Measurements from ENCODE around the gene CCL19.

The CCL19 gene

GRCh38 chr9:34652602-34653000, 38.5 kb downstream of the CCL19 start:
- no peaks in the 10 kb centered on the region for H3K27me3 ChIP-seq (ENCODE audit: control insufficient read depth, insufficient read depth, low read length, poor library complexity, severe bottlenecking)
- no peak overlapping the region for H3K27ac ChIP-seq (ENCODE audit: insufficient read depth, low read depth, low read length, poor library complexity, severe bottlenecking)
- H3K36me3 ChIP-seq (ENCODE audit: control insufficient read depth, insufficient read depth, low read length), result peaks cover 7% of the 10 kb centered on the region
- no peak overlapping the region for H3K4me3 ChIP-seq (ENCODE audit: insufficient read depth, low read depth, low read length)
- 76 to 77% methylated on average over 5 of the region's 5 CpGs for WGBS, 2 experiments
- peaks cover 41% of the 10 kb centered on the region for H3K4me1 ChIP-seq (ENCODE audit: control insufficient read depth, insufficient read depth, low read length)
- no peaks in the 10 kb centered on the region for H3K9me3 ChIP-seq (ENCODE audit: control insufficient read depth, low read length)

GRCh38 chr9:34651876-34652601, 39.0 kb downstream of the CCL19 start, which contains the start of gene IL11RA:
IL11RA (plus strand) TSS chr9:34652185; CDS start chr9:34655218, 3,033 bp downstream.
- peaks cover 46% of the 10 kb centered on the region for H3K4me1 ChIP-seq (ENCODE audit: control insufficient read depth, insufficient read depth, low read length)
- H3K27me3 ChIP-seq (ENCODE audit: control insufficient read depth, insufficient read depth, low read length, poor library complexity, severe bottlenecking), result no peaks in the 10 kb centered on the region
- H3K9me3 ChIP-seq (ENCODE audit: control insufficient read depth, low read length), result no peaks in the 10 kb centered on the region
- peak within 1 kb of the TSS; percentile 30 for H3K4me3 ChIP-seq (ENCODE audit: insufficient read depth, low read depth, low read length)
- 5 to 6% methylated on average over 23 to 24 of the region's 24 CpGs for WGBS, 2 experiments
- H3K27ac ChIP-seq (ENCODE audit: insufficient read depth, low read depth, low read length, poor library complexity, severe bottlenecking), result no peak within 1 kb of the TSS
- H3K36me3 ChIP-seq (ENCODE audit: control insufficient read depth, insufficient read depth, low read length), result peaks cover 7% of the 10 kb centered on the region

- peaks cover 7% of the 10 kb centered on the region for H3K36me3 ChIP-seq (ENCODE audit: control insufficient read depth, insufficient read depth, low read length)
- H3K27me3 ChIP-seq (ENCODE audit: control insufficient read depth, insufficient read depth, low read length, poor library complexity, severe bottlenecking), result no peaks in the 10 kb centered on the region
- H3K27ac ChIP-seq (ENCODE audit: insufficient read depth, low read depth, low read length, poor library complexity, severe bottlenecking), result no peak overlapping the region
- H3K4me1 ChIP-seq (ENCODE audit: control insufficient read depth, insufficient read depth, low read length), result peaks cover 47% of the 10 kb centered on the region
- H3K4me3 ChIP-seq (ENCODE audit: insufficient read depth, low read depth, low read length), result peak overlapping the region; percentile 30
- WGBS, 2 experiments, result 87 to 89% methylated on average over 4 of the region's 4 CpGs
- H3K9me3 ChIP-seq (ENCODE audit: control insufficient read depth, low read length), result no peaks in the 10 kb centered on the region
Measured at GRCh38 chr9:34651321-34651720, 39.8 kb downstream of the CCL19 start.

- Histone ChIP-seq H3K4me3 (ENCODE audit: insufficient read depth, low read depth, low read length) (no peak overlapping the region), H3K27me3 (ENCODE audit: control insufficient read depth, insufficient read depth, low read length, poor library complexity, severe bottlenecking) (no peaks in the 10 kb centered on the region), H3K36me3 (ENCODE audit: control insufficient read depth, insufficient read depth, low read length) (peaks cover 7% of the 10 kb centered on the region), H3K4me1 (ENCODE audit: control insufficient read depth, insufficient read depth, low read length) (peaks cover 51% of the 10 kb centered on the region), H3K27ac (ENCODE audit: insufficient read depth, low read depth, low read length, poor library complexity, severe bottlenecking) (no peak overlapping the region), H3K9me3 (ENCODE audit: control insufficient read depth, low read length) (no peaks in the 10 kb centered on the region)
- WGBS, 2 experiments, result 89 to 93% methylated on average over 5 of the region's 5 CpGs
Measured at GRCh38 chr9:34650816-34651215, 40.3 kb downstream of the CCL19 start.

GRCh38 chr9:34648673-34649072, 42.4 kb downstream of the CCL19 start:
- Histone ChIP-seq H3K9me3 (ENCODE audit: control insufficient read depth, low read length) (no peaks in the 10 kb centered on the region), H3K27ac (ENCODE audit: insufficient read depth, low read depth, low read length, poor library complexity, severe bottlenecking) (no peak overlapping the region), H3K36me3 (ENCODE audit: control insufficient read depth, insufficient read depth, low read length) (peaks cover 7% of the 10 kb centered on the region), H3K4me1 (ENCODE audit: control insufficient read depth, insufficient read depth, low read length) (peaks cover 42% of the 10 kb centered on the region), H3K4me3 (ENCODE audit: insufficient read depth, low read depth, low read length) (no peak overlapping the region), H3K27me3 (ENCODE audit: control insufficient read depth, insufficient read depth, low read length, poor library complexity, severe bottlenecking) (no peaks in the 10 kb centered on the region)
- 94 to 96% methylated on average over 8 of the region's 8 CpGs for WGBS, 2 experiments

- no peak overlapping the region for H3K27ac ChIP-seq (ENCODE audit: insufficient read depth, low read depth, low read length, poor library complexity, severe bottlenecking)
- H3K4me3 ChIP-seq (ENCODE audit: insufficient read depth, low read depth, low read length), result peak overlapping the region; percentile 49
- H3K9me3 ChIP-seq (ENCODE audit: control insufficient read depth, low read length), result no peaks in the 10 kb centered on the region
- H3K36me3 ChIP-seq (ENCODE audit: control insufficient read depth, insufficient read depth, low read length), result peaks cover 7% of the 10 kb centered on the region
- H3K4me1 ChIP-seq (ENCODE audit: control insufficient read depth, insufficient read depth, low read length), result peaks cover 32% of the 10 kb centered on the region
- H3K27me3 ChIP-seq (ENCODE audit: control insufficient read depth, insufficient read depth, low read length, poor library complexity, severe bottlenecking), result no peaks in the 10 kb centered on the region
- 88 to 91% methylated on average over 10 of the region's 10 CpGs for WGBS, 2 experiments
Measured at GRCh38 chr9:34647651-34648050, 43.4 kb downstream of the CCL19 start.

GRCh38 chr9:34647084-34647403, 44.0 kb downstream of the CCL19 start:
- WGBS, 2 experiments, result 6 to 8% methylated on average over 8 of the region's 8 CpGs
- Histone ChIP-seq H3K4me3 (ENCODE audit: insufficient read depth, low read depth, low read length) (peak overlapping the region; percentile 49), H3K9me3 (ENCODE audit: control insufficient read depth, low read length) (no peaks in the 10 kb centered on the region), H3K4me1 (ENCODE audit: control insufficient read depth, insufficient read depth, low read length) (peaks cover 26% of the 10 kb centered on the region), H3K36me3 (ENCODE audit: control insufficient read depth, insufficient read depth, low read length) (peaks cover 7% of the 10 kb centered on the region), H3K27ac (ENCODE audit: insufficient read depth, low read depth, low read length, poor library complexity, severe bottlenecking) (peak overlapping the region; percentile 52), H3K27me3 (ENCODE audit: control insufficient read depth, insufficient read depth, low read length, poor library complexity, severe bottlenecking) (no peaks in the 10 kb centered on the region)

GRCh38 chr9:34646211-34647083, 44.6 kb downstream of the CCL19 start, which contains the start of gene GALT:
GALT (plus strand) TSS chr9:34646675; CDS start chr9:34646705, 30 bp downstream.
- Histone ChIP-seq H3K4me3 (ENCODE audit: insufficient read depth, low read depth, low read length) (peak within 1 kb of the TSS; percentile 49), H3K4me1 (ENCODE audit: control insufficient read depth, insufficient read depth, low read length) (peaks cover 22% of the 10 kb centered on the region), H3K9me3 (ENCODE audit: control insufficient read depth, low read length) (no peaks in the 10 kb centered on the region), H3K27me3 (ENCODE audit: control insufficient read depth, insufficient read depth, low read length, poor library complexity, severe bottlenecking) (no peaks in the 10 kb centered on the region), H3K36me3 (ENCODE audit: control insufficient read depth, insufficient read depth, low read length) (peaks cover 7% of the 10 kb centered on the region), H3K27ac (ENCODE audit: insufficient read depth, low read depth, low read length, poor library complexity, severe bottlenecking) (peak within 1 kb of the TSS; percentile 52)
- WGBS, 2 experiments, result 5 to 6% methylated on average over 43 of the region's 43 CpGs

GRCh38 chr9:34644766-34645314, 46.2 kb downstream of the CCL19 start:
- Histone ChIP-seq H3K36me3 (ENCODE audit: control insufficient read depth, insufficient read depth, low read length) (peaks cover 7% of the 10 kb centered on the region), H3K4me1 (ENCODE audit: control insufficient read depth, insufficient read depth, low read length) (peaks cover 17% of the 10 kb centered on the region), H3K27me3 (ENCODE audit: control insufficient read depth, insufficient read depth, low read length, poor library complexity, severe bottlenecking) (no peaks in the 10 kb centered on the region), H3K4me3 (ENCODE audit: insufficient read depth, low read depth, low read length) (no peak overlapping the region), H3K9me3 (ENCODE audit: control insufficient read depth, low read length) (no peaks in the 10 kb centered on the region), H3K27ac (ENCODE audit: insufficient read depth, low read depth, low read length, poor library complexity, severe bottlenecking) (no peak overlapping the region)

- no peak overlapping the region for H3K27ac ChIP-seq (ENCODE audit: insufficient read depth, low read depth, low read length, poor library complexity, severe bottlenecking)
- peaks cover 4% of the 10 kb centered on the region for H3K27me3 ChIP-seq (ENCODE audit: control insufficient read depth, insufficient read depth, low read length, poor library complexity, severe bottlenecking)
- no peaks in the 10 kb centered on the region for H3K36me3 ChIP-seq (ENCODE audit: control insufficient read depth, insufficient read depth, low read length)
- no peaks in the 10 kb centered on the region for H3K9me3 ChIP-seq (ENCODE audit: control insufficient read depth, low read length)
- peaks cover 18% of the 10 kb centered on the region for H3K4me1 ChIP-seq (ENCODE audit: control insufficient read depth, insufficient read depth, low read length)
- 83 to 89% methylated on average over 1 of the region's 1 CpG for WGBS, 2 experiments
- H3K4me3 ChIP-seq (ENCODE audit: insufficient read depth, low read depth, low read length), result no peak overlapping the region
Measured at GRCh38 chr9:34642679-34643078, 48.4 kb downstream of the CCL19 start.
